Measurements from ENCODE around the gene ITSN1.

- TF ChIP-seq HNF4G (IDR thresholded peaks at IDR 0.05) (no peak), YY1 (IDR thresholded peaks at IDR 0.05) (no peak), CTCF (IDR thresholded peaks at IDR 0.05; ENCODE audit: low read depth, low read length, missing input control) (no peak), GABPA (IDR thresholded peaks at IDR 0.05 in 1 of 2, conservative IDR thresholded peaks at IDR 0.05 in 1 of 2) (no peak), RAD21 (IDR thresholded peaks at IDR 0.05) (no peak), RXRA (IDR thresholded peaks at IDR 0.05) (no peak), SP1 (IDR thresholded peaks at IDR 0.05) (no peak), MAX (IDR thresholded peaks at IDR 0.05) (no peak), REST (IDR thresholded peaks at IDR 0.05) (no peak)
These were observed 232.9 kb downstream of the ITSN1 start for GRCh38 chr21:33875026-33875695.

Data from liver (tissue), 3 donors.